GM19193 (cell line): Measurements from ENCODE around the gene XAGE3.
"Not testable (repeated sequence)": the region's sequence is repeated elsewhere in the genome, so short reads cannot be mapped to it uniquely, and the experiment has no call there.

Source experiments
- POLR2A ChIP-seq: IDR thresholded peaks from 4 replicates; pipeline ENCODE4 v1.6.1; 2011; ENCODE audit not compliant: insufficient read depth, insufficient read length; ENCODE audit errors: extremely low read depth

XAGE3 gene, protein sequence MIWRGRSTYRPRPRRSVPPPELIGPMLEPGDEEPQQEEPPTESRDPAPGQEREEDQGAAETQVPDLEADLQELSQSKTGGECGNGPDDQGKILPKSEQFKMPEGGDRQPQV

DNA sequence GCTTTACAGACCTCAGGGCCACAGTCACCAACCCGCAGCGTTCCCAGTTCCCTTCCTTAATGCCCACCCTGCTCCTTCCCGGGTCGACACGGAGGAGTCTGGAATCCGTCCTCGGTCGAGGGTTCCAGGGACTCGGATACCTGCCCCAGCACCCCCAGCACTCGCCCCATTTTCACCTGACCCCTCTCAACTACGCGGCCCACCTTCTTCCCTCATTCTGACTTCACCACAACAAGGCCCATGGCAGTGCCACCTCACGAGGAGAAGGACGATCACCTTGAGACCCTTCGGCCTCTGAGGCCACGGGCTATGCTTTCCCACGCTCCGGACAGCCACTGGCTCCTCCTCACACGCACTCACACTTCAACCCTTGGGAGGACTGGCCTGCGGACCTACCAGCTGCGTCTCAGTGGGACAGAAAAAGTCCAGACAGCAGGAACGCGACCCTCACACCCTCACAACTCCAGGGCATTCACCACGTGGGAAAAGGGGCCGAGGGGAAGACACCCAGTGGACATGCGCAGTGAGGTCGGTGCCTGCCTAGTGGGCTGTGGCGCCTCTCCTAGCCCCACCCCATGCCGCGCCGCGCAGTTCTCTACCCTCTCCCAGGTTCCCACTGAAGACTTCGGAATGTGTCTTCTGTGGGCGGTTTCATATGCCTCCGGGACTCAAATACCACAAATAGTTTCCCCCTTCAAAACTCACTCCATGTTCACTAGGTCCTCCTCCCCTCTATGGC is at the start of gene XAGE3:
XAGE3 (minus strand) TSS at position 474 of the 739 bp plus-strand sequence. CDS start 950 bp downstream, outside the sequence.
- no peak for TF ChIP-seq POLR2A

DNA sequence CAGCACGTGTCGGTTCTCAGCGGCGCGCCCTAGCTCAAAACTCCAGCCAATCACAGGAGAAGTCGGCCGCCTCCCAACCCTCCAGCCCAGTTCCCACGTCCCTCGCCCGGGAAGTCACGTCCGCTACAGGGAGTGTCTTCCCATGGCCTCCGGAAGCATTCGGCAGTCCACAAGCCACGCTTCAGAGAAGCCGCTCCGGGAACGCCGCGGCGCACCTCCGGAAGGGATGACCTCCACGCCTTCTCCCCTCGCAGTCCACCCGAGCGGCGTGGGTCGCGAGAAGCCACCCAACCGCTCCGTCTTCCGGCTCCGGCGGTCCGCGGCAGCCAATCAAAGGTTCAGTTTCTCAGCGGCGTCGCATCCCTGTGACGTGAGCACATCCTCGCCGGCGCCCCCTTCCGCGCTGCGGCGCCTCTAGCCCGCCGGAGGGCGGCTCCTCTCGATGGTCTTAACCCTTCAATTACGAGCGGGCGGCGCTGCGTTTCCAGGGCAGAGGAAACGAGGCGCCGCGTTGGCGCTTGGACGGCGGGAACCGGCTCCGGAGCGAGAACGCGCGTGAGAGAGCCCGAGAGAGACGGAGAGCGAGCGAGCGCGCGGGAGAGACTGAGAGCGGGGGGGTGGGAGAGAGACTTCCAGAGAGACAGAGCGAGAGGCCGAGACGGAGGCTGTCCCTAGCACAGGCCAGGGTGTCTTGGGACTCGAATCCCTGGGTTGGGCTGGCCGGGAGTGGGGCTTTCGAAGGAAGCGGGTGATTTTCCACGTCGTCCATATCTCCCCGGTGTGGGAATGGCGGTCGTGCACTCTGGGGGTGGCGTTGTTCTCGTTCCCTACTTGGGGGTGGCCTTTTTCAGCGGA is 29.2 kb upstream of the XAGE3 start, which contains the start of gene FAM156B:
FAM156B (plus strand) TSS at position 476 of the 855 bp plus-strand sequence. CDS start 9,896 bp downstream, outside the sequence.
- not testable (repeated sequence) for TF ChIP-seq POLR2A

DNA sequence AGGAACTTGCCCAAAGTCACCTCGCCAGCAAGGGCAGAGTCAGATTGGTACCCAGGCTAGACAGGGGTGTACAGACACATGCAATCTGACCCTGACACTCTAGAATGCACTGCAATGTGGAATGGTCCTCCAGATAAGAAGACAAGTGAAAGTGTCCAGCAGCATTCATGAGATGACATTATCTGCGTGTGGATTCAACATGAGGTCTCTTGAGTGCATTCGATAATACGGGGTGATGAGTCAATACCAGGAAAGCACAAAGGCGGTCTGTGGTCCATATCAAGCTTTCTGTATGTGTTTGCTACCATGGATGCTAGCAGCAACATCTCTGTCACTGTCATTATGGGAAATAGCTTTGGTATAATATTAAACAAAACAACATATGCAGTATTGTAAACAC is 6.8 kb upstream of the XAGE3 start:
- no peak for TF ChIP-seq POLR2A

DNA sequence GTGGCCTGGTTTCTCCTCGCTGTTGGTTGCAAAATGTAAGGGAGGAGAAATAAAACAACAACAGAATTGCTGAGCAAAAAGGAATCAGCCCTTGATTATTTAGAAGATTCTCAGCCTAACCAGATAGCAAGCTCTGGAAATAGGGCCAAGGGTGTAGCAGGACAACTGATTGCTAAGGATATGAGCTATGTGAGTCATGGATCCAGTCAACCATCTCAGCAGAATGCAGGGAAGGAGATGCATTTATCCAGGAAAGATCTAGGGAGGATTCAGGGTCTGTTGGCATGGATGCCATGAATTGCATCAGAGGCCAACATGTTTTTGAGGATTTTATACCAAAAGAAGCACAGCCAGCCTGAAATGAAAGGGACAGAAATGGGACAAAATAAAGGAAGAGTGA is 2.2 kb upstream of the XAGE3 start:
- no peak for TF ChIP-seq POLR2A

DNA sequence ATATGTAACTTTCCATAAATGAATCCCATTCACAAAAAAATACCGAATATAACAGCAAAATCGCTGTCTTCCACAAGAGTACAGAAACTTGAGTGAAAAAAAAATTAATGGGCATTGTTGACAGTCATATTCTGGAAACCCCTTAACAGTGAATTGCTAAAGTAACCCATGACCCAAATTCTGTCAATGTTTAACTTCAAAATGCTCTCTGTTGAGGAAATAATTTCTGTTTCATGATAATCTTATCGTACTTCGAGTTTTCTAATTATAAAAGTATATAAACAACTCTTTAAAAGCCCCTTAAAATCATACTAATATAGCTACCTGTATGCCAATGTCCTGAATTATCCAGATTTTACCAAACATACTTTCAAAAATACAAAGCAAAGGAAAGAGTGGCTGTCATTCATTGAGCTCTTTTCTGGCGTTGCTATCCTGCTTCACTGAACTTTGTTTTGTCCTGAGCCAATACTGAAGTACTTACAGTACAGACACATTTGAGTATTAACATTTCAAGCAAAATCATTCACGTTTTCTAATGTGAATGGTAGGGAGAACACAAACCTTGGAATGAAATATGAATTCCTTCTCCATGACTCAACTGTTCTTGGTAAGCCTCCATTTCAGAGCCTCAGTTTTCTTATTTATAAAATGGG is 2.4 kb downstream of the XAGE3 start:
- TF ChIP-seq POLR2A, result no peak

DNA sequence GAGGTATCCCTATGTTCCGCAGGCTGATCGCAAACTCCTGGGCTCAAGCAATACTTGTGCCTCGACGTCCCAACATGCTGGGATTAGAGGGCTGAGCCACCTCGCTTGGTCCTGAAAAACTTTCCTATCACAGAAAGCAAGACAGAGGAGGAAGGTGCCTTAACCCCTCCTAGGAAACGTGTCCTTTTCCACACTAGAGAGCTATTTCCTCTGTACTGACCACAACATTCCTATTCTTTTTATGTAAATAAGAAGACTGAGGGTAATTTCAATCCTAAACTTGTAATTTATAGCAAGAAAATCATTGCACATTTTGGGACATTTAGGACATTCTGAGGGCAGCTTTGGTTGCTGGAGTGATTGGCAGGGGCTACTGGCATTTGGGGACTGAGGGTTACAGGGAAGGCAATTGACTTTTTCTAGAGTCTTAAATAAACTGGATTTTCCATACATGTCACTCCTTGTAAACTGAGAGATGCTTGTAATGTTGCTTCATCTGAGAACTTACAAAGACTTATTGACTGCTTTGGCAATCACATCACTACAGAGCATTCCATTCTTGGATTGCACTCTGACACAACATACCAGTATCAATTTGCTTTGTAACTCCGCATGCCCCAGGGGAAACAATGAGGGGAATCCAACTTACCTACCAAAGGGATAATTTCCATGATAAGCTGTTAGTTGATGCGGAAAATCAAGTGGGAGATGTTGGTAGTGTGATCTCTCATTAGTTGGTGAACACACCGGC is 15.6 kb downstream of the XAGE3 start:
- no peak for TF ChIP-seq POLR2A

DNA sequence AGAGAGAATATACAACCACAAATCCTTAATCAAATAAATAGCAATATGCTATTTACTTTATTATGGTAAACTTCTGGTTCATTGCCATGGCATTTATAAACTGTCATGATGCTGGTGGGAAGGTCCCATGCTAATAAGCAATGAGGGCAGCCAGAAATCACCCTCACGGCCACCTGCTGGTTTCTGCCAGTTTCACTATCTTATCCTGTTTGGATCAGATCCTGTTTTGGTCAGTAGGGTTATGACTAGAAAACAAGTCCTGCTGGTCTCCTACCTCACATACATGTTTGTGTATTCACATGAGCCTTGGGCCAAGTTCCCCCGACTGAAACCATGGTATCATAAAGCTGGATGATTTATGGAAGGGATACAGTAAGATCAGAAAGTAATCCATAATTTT is 28.7 kb downstream of the XAGE3 start:
- no peak for TF ChIP-seq POLR2A

DNA sequence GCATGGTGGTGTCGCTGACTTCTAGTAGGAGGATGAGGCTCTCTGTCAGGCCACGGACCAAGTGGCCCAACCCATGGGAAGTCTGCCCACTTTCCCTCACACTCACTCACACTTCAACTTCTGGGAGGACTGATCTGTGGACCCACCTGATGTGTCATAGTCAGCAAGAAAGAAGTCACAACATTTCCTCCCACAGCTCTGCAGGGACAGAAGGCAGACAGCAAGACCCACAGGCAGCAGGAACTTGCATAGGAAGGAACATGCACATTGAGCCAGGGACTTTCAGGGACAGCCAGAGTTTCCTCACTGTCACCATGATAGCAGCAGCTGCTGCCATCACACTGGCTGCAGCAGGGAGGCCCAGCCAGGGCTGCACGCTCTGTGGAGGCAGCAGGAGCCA is 37.3 kb downstream of the XAGE3 start:
- TF ChIP-seq POLR2A, result no peak

DNA sequence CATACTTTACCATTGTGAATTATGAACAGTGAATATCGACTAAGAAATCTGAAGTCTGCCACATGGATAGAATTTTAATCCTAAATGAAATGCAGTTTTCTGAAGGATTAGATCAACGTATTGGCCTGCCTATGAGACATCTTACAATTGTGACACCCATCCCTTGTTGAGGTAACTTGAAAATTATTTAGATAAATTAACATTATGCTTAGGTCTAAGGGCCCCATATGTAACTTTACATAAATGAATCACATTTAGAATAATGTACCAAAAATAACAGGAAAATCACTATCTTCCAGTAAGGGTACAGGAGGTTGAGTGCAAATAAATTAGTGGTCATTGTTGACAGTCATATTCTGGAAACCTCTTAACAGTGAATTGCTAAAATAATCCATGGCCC is 43.3 kb downstream of the XAGE3 start:
- no peak for TF ChIP-seq POLR2A

DNA sequence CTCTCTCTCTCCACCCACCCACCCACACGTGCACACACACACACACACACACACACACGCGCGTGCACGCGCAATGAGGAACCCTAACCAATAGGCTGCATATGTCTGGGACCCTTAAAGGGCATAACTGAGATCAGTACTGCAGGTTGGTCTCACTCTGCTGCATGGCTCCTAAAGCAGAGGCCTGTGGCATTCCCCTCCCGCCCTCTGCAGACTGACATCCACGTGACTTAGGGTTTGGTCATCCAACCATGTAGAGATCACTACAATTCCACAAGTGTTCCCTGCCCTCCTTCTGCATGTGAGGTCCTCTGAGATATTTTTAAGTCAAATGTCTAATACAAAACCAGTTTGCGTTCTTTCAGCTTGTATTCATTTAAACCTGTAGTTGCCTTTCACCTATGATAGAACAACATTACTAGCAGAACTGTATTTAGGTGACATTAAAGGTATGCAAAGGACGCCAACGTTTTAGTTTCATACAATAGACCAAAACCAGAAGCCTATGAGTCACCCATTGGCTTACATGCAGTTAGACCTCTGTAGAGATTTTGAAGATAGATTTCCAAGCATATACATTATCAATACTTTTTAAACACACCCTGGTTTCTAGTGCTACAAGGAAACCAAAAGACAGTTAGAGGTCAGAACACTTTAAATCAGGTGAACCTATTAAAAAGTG is 46.7 kb downstream of the XAGE3 start:
- TF ChIP-seq POLR2A, result no peak

DNA sequence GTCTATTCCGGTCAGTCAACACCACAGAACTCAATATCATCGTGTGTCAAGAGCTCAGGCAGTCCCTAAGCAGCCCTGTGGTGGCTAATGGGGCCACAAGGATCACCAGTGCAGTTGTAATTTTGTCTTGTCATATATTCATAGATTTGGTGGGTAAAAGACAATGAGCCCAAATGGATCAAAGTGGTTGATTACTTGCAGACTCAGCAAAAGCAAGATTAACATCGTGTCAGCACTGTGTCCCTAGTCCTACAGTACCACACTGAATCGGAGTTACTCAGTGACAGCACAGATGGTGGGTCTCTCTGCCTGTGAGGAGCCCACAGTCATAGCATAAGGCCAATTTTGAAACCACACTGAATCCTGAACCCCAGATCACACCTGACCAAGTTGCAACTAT is 48.1 kb downstream of the XAGE3 start:
- TF ChIP-seq POLR2A, result no peak
